A673 (cell line): ENCODE measurements around the gene SMS. TPM values are rescaled to one million over a fixed set of nuclear protein-coding genes. Genes with fewer than 3 reads are reported as not detected.

Experiments
- BruUV-seq: library from RNA; stranded (reverse); fragments of 400-500 nt; replicated peaks from 2 replicates; lab custom pipeline; 2021; lab: Mats Ljungman, UMichigan
- CTCF ChIA-PET: fragments of 300-600 bp; sonication (Branson Sonifier 250); formaldehyde crosslinking; loops from one replicate; lab custom pipeline; 2022; ENCODE audit warnings: antibody characterized with exemption; lab: Charles Lee
- POLR2A ChIA-PET: fragments of 300-600 bp; sonication (Branson Sonifier 250); formaldehyde crosslinking; loops from one replicate; lab custom pipeline; 2022; ENCODE audit warnings: antibody characterized with exemption; ENCODE audit not compliant: low non-redundant PET; lab: Charles Lee
- DNase-seq: peaks from one replicate; pipeline ENCODE4 v3.0.0-alpha.2; 2015; ENCODE audit warnings: low spot score
- H3K27ac ChIP-seq: fragments of 200-600 bp; sonication (generic); 2 replicates; pipeline ENCODE4 v1.5.1; 2016; ENCODE audit warnings: mixed run types, low read depth, mild to moderate bottlenecking, mixed read lengths, antibody characterized with exemption, low read length; ENCODE audit not compliant: poor library complexity, severe bottlenecking
- H3K27me3 ChIP-seq: fragments of 200-600 bp; sonication (generic); replicated peaks from 2 replicates; pipeline ENCODE4 v1.6.1; 2017; ENCODE audit warnings: mixed run types, low read depth, mild to moderate bottlenecking, mixed read lengths, antibody characterized with exemption, low read length; ENCODE audit not compliant: insufficient read depth, poor library complexity
- H3K36me3 ChIP-seq: fragments of 200-600 bp; sonication (generic); 2 replicates; pipeline ENCODE4 v1.6.1; 2016; ENCODE audit warnings: mixed run types, mild to moderate bottlenecking, mixed read lengths, antibody characterized with exemption, low read length; ENCODE audit not compliant: insufficient read depth, poor library complexity, severe bottlenecking
- H3K4me1 ChIP-seq: fragments of 200-600 bp; sonication (generic); 2 replicates; pipeline ENCODE4 v1.6.1; 2017; ENCODE audit warnings: mixed run types, mild to moderate bottlenecking, mixed read lengths, antibody characterized with exemption, low read length; ENCODE audit not compliant: insufficient read depth, poor library complexity, severe bottlenecking
- H3K4me3 ChIP-seq: fragments of 200-600 bp; sonication (generic); 2 replicates; pipeline ENCODE4 v1.5.1; 2016; ENCODE audit warnings: low read depth, mixed run types, mild to moderate bottlenecking, mixed read lengths, low read length; ENCODE audit not compliant: poor library complexity, severe bottlenecking
- H3K9me3 ChIP-seq: fragments of 200-600 bp; sonication (generic); 2 replicates; pipeline ENCODE4 v1.6.1; 2016; ENCODE audit warnings: mixed run types, low read depth, mild to moderate bottlenecking, mixed read lengths, antibody characterized with exemption, low read length; ENCODE audit not compliant: poor library complexity, severe bottlenecking
- CTCF ChIP-seq: fragments of 300-800, 200-600 bp; sonication (generic); conservative IDR thresholded peaks from 2 replicates; pipeline ENCODE4 v1.5.1; 2017; ENCODE audit warnings: low read depth, mild to moderate bottlenecking, antibody characterized with exemption, low read length, moderate library complexity, mixed read lengths
- EZH2 ChIP-seq: fragments of 200-600 bp; sonication (generic); IDR thresholded peaks from 2 replicates; pipeline ENCODE4 v1.6.1; 2017; ENCODE audit warnings: borderline replicate concordance, low read depth, mild to moderate bottlenecking, mixed read lengths, antibody characterized with exemption, low read length; ENCODE audit not compliant: poor library complexity, severe bottlenecking
- intact Hi-C: fragments of 100-400 bp; cut with micrococcal nuclease; formaldehyde crosslinking; loops from one replicate; pipeline ENCODE4 v1.10.0; 2022; ENCODE audit not compliant: unreplicated experiment
- total RNA-seq: library from RNA; stranded (reverse); gene quantifications from 2 replicates; pipeline ENCODE4 v1.2.3, GENCODE V29; 2021

Gene SMS
- total RNA-seq, 1 experiment from 2014 or later = 108 TPM

GRCh38 chrX:21989384-21989783 lies 48.9 kb downstream of the SMS start:
- no TSS peak for BruUV-seq
- Histone ChIP-seq H3K36me3 (peaks cover 15% of the 10 kb centered on the region), H3K9me3 (no peaks in the 10 kb centered on the region), H3K4me3 (no peak overlapping the region), H3K4me1 (no peaks in the 10 kb centered on the region), H3K27me3 (no peaks in the 10 kb centered on the region), H3K27ac (no peak overlapping the region)
- TF ChIP-seq CTCF (no peak), EZH2 (no peak)
- ChIA-PET CTCF (no interaction called here), POLR2A (no interaction called here)
- no peak for DNase-seq
- intact Hi-C loops = loop anchor here (5.0 kb wide), 2 partner anchors 203 to 1918 kb away; partner anchors contain the start of genes APOO and CXorf58

DNA sequence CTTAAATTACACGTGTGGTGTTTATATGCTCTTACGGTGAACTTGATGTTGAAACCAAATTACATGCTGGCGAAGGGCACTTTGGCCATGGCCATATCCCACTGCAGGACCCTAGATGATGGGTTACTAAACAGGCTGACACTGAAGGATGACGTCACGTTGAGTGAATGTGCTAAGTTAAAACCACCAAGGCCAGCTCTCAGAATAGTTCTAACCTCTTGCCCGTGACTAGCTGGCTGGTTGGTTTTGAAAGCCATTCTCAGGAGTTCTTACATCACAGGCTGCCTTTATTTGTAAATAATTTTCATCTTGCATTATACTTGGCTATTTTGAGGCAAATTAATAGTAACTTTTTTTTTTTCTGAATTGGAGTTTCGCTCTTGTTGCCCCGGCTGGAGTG lies 50.3 kb downstream of the SMS start:
- ChIA-PET CTCF (no interaction called here), POLR2A (no interaction called here)
- no peak for TF ChIP-seq CTCF
- no peak for TF ChIP-seq EZH2
- DNase-seq = no peak
- H3K27me3 ChIP-seq = no peaks in the 10 kb centered on the region
- H3K27ac ChIP-seq = no peak overlapping the region
- no peaks in the 10 kb centered on the region for H3K9me3 ChIP-seq
- H3K4me3 ChIP-seq = no peak overlapping the region
- no peaks in the 10 kb centered on the region for H3K4me1 ChIP-seq
- intact Hi-C loops = no loop called here
- H3K36me3 ChIP-seq = peaks cover 15% of the 10 kb centered on the region
- BruUV-seq = no TSS peak

DNA sequence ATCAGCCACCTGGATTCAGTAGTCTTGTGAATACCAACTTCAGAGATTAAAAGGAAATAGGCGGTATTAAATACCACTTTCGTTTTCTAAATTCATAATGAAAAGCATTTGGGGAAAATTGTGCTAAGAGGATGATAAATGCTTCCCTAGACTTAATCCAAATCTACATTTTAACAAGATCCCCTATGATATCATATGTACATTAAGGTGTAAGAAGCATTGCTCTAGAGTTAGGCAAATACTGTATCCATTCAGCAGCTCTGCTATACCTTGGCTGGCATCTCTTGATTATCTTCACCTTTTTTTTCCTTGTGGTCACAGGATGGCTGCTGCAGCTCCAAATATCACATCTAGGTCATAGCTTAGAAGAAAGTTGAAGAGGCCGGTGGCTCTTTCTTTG lies 51.0 kb downstream of the SMS start:
- intact Hi-C loops = no loop called here
- Histone ChIP-seq H3K4me1 (no peaks in the 10 kb centered on the region), H3K9me3 (no peaks in the 10 kb centered on the region), H3K4me3 (no peak overlapping the region), H3K27ac (no peak overlapping the region), H3K36me3 (peaks cover 11% of the 10 kb centered on the region), H3K27me3 (no peaks in the 10 kb centered on the region)
- DNase-seq = no peak
- CTCF ChIA-PET = no interaction called here
- BruUV-seq = no TSS peak
- TF ChIP-seq EZH2 = no peak
- TF ChIP-seq CTCF = no peak
- POLR2A ChIA-PET = no interaction called here
